ENCODE results near the gene PTPRK.

PTPRK gene

DNA sequence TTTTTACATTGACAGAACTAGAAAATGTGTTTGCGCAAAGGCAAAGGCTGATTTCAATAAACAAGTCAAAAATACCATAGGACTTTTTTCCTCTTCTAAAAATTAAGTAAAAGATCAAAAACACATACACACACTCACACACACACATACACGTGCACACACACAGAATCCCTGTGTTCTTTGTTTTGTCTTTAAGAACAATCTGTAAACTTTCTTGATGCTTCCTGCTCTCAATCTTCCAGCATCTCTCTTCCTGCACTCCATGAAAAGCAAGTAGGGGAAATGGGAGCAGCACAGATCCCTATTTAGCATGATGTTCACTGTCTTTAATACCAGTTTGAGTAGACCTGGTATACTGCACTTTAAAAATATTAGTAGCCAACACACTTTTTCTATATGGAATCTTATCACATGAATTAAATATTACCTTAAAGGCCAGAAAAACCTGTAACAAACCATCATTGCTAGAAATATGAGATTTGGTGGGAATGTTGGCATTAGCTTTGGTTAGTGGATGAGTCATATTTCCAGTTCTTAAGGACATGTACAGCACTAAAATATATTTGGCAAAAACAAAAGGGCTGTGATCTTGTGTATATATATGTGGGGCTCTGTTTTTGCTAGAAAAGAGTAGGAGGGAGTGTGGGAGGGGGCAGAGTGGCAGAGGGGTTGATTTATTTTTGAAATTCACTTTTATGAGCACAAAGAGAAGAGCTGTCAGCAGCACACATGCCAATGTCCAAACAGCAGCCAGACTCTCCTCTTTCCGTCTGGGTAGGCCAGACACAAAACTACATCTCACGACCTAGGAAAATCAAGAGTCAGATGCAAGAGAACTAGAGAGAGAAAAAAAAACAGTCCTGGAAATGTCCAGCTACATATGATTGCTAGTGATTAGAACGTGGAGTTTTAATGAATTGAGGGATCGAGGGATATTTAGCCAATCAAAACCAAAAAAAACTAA, 4.6 kb downstream of the PTPRK start:
- DNase-seq, result no peak

- no peak for DNase-seq
Observed at GRCh38 chr6:128513878-128514277, 6.5 kb downstream of the PTPRK start.

- no peak for DNase-seq
Observed at GRCh38 chr6:128512296-128512695, 8.1 kb downstream of the PTPRK start.

- DNase-seq, result no peak
Observed at GRCh38 chr6:128511506-128511905, 8.9 kb downstream of the PTPRK start.

DNA sequence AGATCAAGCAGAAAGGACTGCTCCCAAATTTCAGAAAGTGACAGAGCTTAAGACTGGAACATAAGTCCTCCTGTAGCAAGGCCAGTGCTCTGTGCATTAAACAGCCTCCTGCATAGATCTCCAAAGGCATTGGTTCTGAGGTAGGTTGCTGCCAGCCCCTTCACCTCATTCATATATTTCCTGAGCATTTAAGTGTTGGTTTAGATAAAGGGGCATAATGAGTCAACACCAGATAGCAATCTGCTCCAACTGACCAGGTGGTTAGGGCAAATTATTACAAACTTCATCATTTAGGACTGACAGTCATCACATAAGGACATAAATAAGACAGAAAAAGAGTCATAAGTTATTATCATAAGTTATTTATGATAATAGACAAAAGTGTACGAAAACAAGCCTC, 10.7 kb downstream of the PTPRK start:
- no peak for DNase-seq

DNA sequence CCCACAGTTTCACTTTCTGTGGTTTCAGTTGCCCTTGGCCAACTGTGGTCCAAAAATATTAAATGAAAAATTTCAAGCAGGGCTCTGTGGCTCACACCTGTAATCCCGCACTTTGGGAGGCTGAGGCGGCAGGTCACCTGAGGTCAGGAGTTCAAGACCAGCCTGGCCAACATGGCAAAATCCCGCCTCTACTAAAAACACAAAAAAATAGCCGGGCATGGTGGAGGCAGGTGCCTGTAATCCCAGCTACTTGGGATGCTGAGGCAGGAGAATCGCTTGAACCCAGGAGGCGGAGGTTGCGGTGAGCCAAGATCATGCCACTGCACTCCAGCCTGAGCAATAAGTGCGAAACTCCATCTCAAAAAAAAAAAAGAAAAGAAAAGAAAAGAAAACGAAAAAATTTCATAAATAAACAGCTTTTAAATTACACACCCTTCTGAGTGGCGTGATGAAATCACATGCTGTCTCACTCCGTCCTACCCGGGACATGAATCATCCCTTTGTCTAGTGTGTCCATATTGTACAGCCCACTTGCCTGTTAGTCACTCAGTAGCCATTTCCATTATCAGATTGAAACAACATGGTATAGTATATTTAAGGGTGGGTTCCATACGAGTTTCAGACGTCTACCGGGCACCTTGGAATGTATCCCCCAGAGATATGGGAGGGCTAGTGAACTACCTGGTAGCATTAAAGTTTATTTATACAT, 11.7 kb downstream of the PTPRK start:
- no peak for DNase-seq

- DNase-seq, result no peak
Observed at GRCh38 chr6:128507337-128508310, 12.8 kb downstream of the PTPRK start.

DNA sequence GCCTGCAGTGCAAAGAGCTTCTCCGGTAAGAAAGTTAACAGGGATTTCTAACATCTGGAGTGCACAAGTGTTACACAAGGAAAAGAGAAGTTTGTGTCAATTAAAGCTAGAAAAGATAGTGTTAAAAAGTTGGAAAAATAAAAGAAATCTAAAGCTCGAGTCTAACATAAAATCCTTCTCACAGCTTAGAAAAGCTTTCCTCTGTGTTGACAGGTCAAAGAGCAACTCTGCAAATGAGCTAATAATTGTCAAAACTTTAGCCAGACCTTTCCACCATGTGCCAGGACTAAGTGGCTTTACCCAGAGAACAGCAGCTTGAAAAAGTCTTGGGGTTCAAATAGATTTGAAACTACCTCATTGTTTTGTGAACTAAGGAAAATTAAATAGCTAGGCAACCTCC, 14.8 kb downstream of the PTPRK start:
- no peak for DNase-seq

DNA sequence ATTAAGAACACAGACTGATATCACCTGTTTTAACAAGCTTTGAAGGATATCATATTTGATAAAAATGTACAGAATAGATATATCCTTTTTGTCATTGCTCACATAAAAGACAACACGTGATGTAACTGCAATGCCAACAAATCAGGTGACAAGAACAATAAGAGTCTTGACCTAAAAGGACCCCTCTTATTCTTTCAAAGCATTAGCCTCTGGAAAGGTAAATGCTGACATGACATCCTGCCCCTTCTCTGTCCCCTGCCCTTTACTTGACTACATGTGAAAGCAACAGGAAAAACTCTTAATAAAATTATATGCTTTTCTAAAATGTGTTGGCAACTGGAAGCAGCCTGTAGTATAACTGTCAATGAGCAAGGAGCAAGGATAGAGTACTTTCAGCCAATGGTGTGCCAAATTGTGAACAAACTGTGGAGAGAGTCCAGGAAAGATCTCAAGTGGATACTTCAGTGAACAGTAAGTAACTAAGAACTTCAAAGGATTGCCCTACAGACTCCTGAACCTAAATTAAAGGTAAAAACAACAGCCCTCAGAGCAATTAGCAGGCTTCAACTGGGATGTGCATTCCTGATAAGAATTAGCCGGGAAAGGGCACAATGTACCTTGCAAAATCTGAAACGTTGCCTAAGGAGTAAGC, 16.3 kb downstream of the PTPRK start:
- DNase-seq, result no peak

DNA sequence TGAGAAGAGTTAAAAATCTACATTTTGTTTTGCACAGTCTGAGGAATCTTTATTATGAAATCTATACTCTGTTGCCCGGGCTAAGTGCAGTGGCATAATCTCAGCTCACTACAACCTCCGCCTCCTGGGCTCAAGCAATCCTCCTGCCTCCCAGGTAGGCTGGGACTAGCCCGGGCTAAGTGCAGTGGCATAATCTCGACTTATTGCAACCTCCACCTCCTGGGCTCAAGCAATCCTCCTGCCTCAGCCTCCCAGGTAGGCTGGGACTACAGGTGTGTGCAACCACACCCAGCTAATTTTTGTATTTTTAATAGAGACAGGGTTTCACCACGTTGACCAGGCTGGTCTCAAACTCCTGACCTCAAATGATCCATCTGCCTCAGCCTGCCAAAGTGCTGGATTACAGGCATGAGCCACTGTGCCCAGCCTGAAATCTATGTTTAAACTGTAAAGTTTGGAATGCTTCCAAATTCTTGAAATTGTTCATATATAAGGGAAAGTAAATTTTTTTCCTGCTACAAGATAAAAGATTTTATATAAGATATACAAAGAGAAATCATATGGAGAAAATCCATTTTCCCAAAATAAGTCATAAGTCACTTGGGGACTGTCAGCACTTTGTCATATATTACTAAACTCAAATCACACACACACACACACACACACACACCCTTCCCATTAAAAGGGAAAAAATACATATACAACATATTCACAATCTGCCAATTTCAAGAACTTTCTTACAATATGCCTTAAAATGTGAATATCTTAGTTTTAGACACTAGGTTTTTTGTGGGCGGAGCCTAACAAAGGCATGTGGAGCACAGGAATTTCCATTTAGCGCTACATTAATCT, 19.4 kb downstream of the PTPRK start:
- DNase-seq, result no peak

- no peak for DNase-seq
Observed at GRCh38 chr6:128500014-128500413, 20.4 kb downstream of the PTPRK start.

DNA sequence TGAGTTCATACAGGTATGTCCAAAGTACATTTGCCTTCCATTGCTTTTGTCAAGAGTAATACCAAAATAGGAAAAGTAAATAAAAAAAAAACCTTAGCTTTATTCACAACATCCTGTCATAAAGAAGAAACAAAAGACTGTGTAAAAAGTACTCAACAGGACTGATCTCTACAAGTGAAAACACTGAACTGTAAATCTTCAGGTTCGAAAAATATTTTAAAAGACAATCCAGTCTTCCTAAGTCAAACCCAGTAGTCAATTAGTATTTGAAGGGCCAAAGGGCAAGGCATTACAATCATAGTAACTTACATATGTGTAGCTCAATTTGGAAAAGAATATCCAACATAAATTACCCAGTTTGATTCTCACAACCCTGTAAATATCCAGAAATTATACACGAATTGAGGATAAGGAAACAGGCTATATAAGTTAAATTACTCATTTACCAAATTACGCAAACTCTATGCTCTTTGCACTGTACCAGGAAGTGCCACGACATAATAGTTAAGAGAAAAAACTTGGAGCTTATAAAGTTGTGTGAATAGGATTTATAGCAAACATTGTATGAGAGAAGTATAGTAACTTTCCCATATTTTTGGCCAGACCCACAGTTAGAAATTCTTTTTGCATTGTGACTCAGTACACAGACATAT, 21.2 kb downstream of the PTPRK start:
- DNase-seq, result no peak

GRCh38 chr6:128498234-128498633, 22.2 kb downstream of the PTPRK start:
- DNase-seq, result no peak

- DNase-seq, result no peak
Observed at GRCh38 chr6:128495536-128496333, 24.7 kb downstream of the PTPRK start.

- DNase-seq, result no peak
Observed at GRCh38 chr6:128494440-128494839, 26.0 kb downstream of the PTPRK start.

DNA sequence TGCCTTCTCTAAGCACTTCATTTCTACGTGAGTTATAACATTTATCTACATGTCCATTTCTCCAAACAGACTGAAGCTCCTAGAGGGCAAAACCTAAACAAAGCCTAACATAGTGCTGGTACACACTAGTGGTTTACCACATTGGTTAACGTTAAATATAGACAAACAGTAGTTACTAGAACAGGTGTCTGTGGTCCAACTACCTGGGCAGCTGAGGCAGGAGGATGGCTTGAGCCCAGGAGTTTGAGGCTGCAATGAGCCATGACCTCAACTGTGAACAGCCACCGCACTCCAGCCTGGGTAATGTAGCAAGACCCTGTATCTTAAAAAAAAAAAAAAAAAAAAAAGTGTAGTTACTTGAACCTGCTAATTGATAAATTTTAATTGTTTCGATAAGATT, 26.5 kb downstream of the PTPRK start:
- DNase-seq, result no peak

GRCh38 chr6:128492386-128492785, 28.0 kb downstream of the PTPRK start:
- no peak for DNase-seq

DNA sequence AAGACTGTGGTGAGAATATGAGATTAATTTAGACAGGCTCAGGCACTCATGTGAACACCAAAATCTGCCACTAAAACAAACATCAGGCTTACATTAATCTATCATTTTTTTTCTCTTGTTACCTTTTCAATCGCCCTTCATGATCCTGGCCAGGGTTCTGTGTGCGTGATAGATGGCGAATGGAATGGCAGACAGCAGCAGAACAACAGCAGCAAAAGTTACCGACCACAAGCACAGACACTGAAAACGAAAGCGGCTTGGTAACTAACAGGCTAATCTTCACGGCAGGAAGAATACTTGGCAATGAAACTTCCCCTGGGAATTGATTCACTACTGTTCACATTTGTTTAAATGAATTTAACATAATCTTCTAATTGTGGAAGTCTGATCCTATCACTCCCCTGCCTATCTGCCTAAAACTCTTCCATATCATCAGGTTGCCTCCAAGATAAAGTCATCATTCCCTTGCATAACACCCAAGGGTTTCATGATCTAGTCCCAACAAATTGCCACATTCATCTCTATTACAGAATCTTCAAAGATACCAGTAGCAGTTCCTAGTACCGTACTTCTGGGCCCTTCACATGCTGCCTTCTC, 28.7 kb downstream of the PTPRK start:
- no peak for DNase-seq

- DNase-seq, result no peak
Observed at GRCh38 chr6:128491100-128491581, 29.3 kb downstream of the PTPRK start.

Data from inflammatory macrophage treated with lipopolysaccharide for 4 hours (primary cell).